Measurements from ENCODE around the gene LMX1B.

The LMX1B gene

GRCh38 chr9:126623314-126623666 lies 9.6 kb downstream of the LMX1B start:
- Histone ChIP-seq H3K27me3 (ENCODE audit: insufficient read depth, low read depth) (peaks cover 100% of the 10 kb centered on the region), H3K4me1 (ENCODE audit: low read depth, poor library complexity, severe bottlenecking) (no peaks in the 10 kb centered on the region), H4K20me1 (ENCODE audit: insufficient read depth) (no peaks in the 10 kb centered on the region), H3K4me2 (no peak overlapping the region), H3K4me3 (IDR thresholded peaks at IDR 0.05; ENCODE audit: insufficient read depth, low read depth, low read length) (no peak overlapping the region), H3K9ac (no peak overlapping the region), H3K36me3 (ENCODE audit: insufficient read depth) (no peaks in the 10 kb centered on the region), H2AFZ (ENCODE audit: low read depth) (no peak overlapping the region), H3K79me2 (ENCODE audit: insufficient read depth, low read depth) (no peaks in the 10 kb centered on the region), H3K27ac (no peak overlapping the region)
- no peak for TF ChIP-seq CTCF (conservative IDR thresholded peaks at IDR 0.05; ENCODE audit: low read depth, low read length)

GRCh38 chr9:126623667-126624478 lies 10.1 kb downstream of the LMX1B start:
- H3K27ac ChIP-seq: no peak overlapping the region
- H3K4me1 ChIP-seq (ENCODE audit: low read depth, poor library complexity, severe bottlenecking): no peaks in the 10 kb centered on the region
- H3K79me2 ChIP-seq (ENCODE audit: insufficient read depth, low read depth): no peaks in the 10 kb centered on the region
- H3K4me3 ChIP-seq (IDR thresholded peaks at IDR 0.05; ENCODE audit: insufficient read depth, low read depth, low read length): no peak overlapping the region
- no peaks in the 10 kb centered on the region for H3K36me3 ChIP-seq (ENCODE audit: insufficient read depth)
- TF ChIP-seq CTCF (conservative IDR thresholded peaks at IDR 0.05; ENCODE audit: low read depth, low read length): no peak
- peaks cover 100% of the 10 kb centered on the region for H3K27me3 ChIP-seq (ENCODE audit: insufficient read depth, low read depth)
- H2AFZ ChIP-seq (ENCODE audit: low read depth): no peak overlapping the region
- no peak overlapping the region for H3K9ac ChIP-seq
- no peak overlapping the region for H3K4me2 ChIP-seq
- no peaks in the 10 kb centered on the region for H4K20me1 ChIP-seq (ENCODE audit: insufficient read depth)

- Histone ChIP-seq H3K27me3 (ENCODE audit: insufficient read depth, low read depth) (peaks cover 100% of the 10 kb centered on the region), H3K4me3 (IDR thresholded peaks at IDR 0.05; ENCODE audit: insufficient read depth, low read depth, low read length) (no peak overlapping the region), H3K36me3 (ENCODE audit: insufficient read depth) (no peaks in the 10 kb centered on the region), H3K27ac (no peak overlapping the region), H4K20me1 (ENCODE audit: insufficient read depth) (no peaks in the 10 kb centered on the region), H3K9ac (no peak overlapping the region), H3K4me1 (ENCODE audit: low read depth, poor library complexity, severe bottlenecking) (no peaks in the 10 kb centered on the region), H3K79me2 (ENCODE audit: insufficient read depth, low read depth) (no peaks in the 10 kb centered on the region), H3K4me2 (no peak overlapping the region), H2AFZ (ENCODE audit: low read depth) (no peak overlapping the region)
- no peak for TF ChIP-seq CTCF (conservative IDR thresholded peaks at IDR 0.05; ENCODE audit: low read depth, low read length)
Measured at GRCh38 chr9:126624479-126624826, 10.7 kb downstream of the LMX1B start.

GRCh38 chr9:126624912-126625311 lies 11.2 kb downstream of the LMX1B start:
- no peak overlapping the region for H2AFZ ChIP-seq (ENCODE audit: low read depth)
- no peaks in the 10 kb centered on the region for H4K20me1 ChIP-seq (ENCODE audit: insufficient read depth)
- H3K27ac ChIP-seq: no peak overlapping the region
- H3K4me3 ChIP-seq (IDR thresholded peaks at IDR 0.05; ENCODE audit: insufficient read depth, low read depth, low read length): no peak overlapping the region
- no peaks in the 10 kb centered on the region for H3K36me3 ChIP-seq (ENCODE audit: insufficient read depth)
- peaks cover 100% of the 10 kb centered on the region for H3K27me3 ChIP-seq (ENCODE audit: insufficient read depth, low read depth)
- no peak for TF ChIP-seq CTCF (conservative IDR thresholded peaks at IDR 0.05; ENCODE audit: low read depth, low read length)
- no peak overlapping the region for H3K9ac ChIP-seq
- H3K4me1 ChIP-seq (ENCODE audit: low read depth, poor library complexity, severe bottlenecking): no peaks in the 10 kb centered on the region
- H3K4me2 ChIP-seq: no peak overlapping the region
- H3K79me2 ChIP-seq (ENCODE audit: insufficient read depth, low read depth): no peaks in the 10 kb centered on the region
